ENCODE data around the gene OAS3. TPM values are rescaled to one million over a fixed set of nuclear protein-coding genes. Genes with fewer than 3 reads are reported as not detected.
A peak's percentile ranks its signal among the peaks of the same experiment; 100 is the strongest.

The OAS3 gene
- total RNA-seq (2021) (36.9 and 42.6 TPM in 2 replicates), Bru-seq, nascent RNA (percentile 65 among the genes with signal in this experiment), BruChase-seq, experiment 1, labeled RNA remaining after a 2-hour chase (percentile 63 among the genes with signal in this experiment), BruChase-seq, experiment 2, labeled RNA remaining after a 6-hour chase (percentile 79 among the genes with signal in this experiment)
- long read RNA-seq, full-length matches to known transcripts, result 22 of 88 reads
- long read RNA-seq, partial matches to known transcripts, result 62 of 88 reads
- long read RNA-seq, other reads (novel, unspliced or antisense), result 4 of 88 reads

- BruUV-seq (replicated peaks), result no TSS peak
- CTCF ChIA-PET, result interaction anchor here (0.7 kb wide), 1 partner anchor 54 kb away, joined by 7 read pairs; no protein-coding TSS in a partner anchor
- H3K27ac ChIP-seq (ENCODE audit: low read depth, low read length, poor library complexity, severe bottlenecking), result peak within 1 kb of the TSS; percentile 75
Measured at GRCh38 chr12:112937741-112938719, at the start of gene OAS3. Gene OAS3 (plus strand): TSS chr12:112938474. CDS start chr12:112938531, 57 bp downstream.

GRCh38 chr12:112891093-112892024 lies 46.9 kb upstream of the OAS3 start:
- intact Hi-C loops (cut with micrococcal nuclease; ENCODE audit: unreplicated experiment), result no loop called here
- DNase-seq (ENCODE audit: low spot score), result peak; percentile 28
- peaks cover 9% of the 10 kb centered on the region for H3K4me1 ChIP-seq (ENCODE audit: insufficient read depth, low read length, poor library complexity, severe bottlenecking)
- TF ChIP-seq CTCF (conservative IDR thresholded peaks at IDR 0.05; ENCODE audit: low read depth, low read length), result no peak
- TF ChIP-seq EZH2 (IDR thresholded peaks at IDR 0.05; ENCODE audit: borderline replicate concordance, low read depth, low read length, poor library complexity, severe bottlenecking), result no peak
- ChIA-PET CTCF (interaction anchor here (0.7 kb wide), 1 partner anchor 316 kb away, joined by 3 read pairs; no protein-coding TSS in a partner anchor), POLR2A (ENCODE audit: low non-redundant PET) (no interaction called here)
- peak overlapping the region; percentile 22 for H3K27ac ChIP-seq (ENCODE audit: low read depth, low read length, poor library complexity, severe bottlenecking)
- H3K4me3 ChIP-seq (ENCODE audit: low read depth, low read length, poor library complexity, severe bottlenecking), result no peak overlapping the region
- no peaks in the 10 kb centered on the region for H3K9me3 ChIP-seq (ENCODE audit: low read depth, low read length, poor library complexity, severe bottlenecking)
- no peaks in the 10 kb centered on the region for H3K36me3 ChIP-seq (ENCODE audit: insufficient read depth, low read length, poor library complexity, severe bottlenecking)
- H3K27me3 ChIP-seq (replicated peaks; ENCODE audit: insufficient read depth, low read depth, low read length, poor library complexity), result no peaks in the 10 kb centered on the region
- no TSS peak for BruUV-seq (replicated peaks)

More at GRCh38 chr12:112937741-112938719, at the start of gene OAS3:
- intact Hi-C loops (cut with micrococcal nuclease; ENCODE audit: unreplicated experiment), result no loop called here
- Histone ChIP-seq H3K9me3 (ENCODE audit: low read depth, low read length, poor library complexity, severe bottlenecking) (no peaks in the 10 kb centered on the region), H3K36me3 (ENCODE audit: insufficient read depth, low read length, poor library complexity, severe bottlenecking) (peaks cover 5% of the 10 kb centered on the region), H3K27me3 (replicated peaks; ENCODE audit: insufficient read depth, low read depth, low read length, poor library complexity) (no peaks in the 10 kb centered on the region), H3K4me1 (ENCODE audit: insufficient read depth, low read length, poor library complexity, severe bottlenecking) (peaks cover 13% of the 10 kb centered on the region), H3K4me3 (ENCODE audit: low read depth, low read length, poor library complexity, severe bottlenecking) (peak within 1 kb of the TSS; percentile 68)
- POLR2A ChIA-PET (ENCODE audit: low non-redundant PET), result interaction anchor here (0.6 kb wide), 2 partner anchors 120 to 148 kb away, joined by 3 to 4 read pairs; no protein-coding TSS in a partner anchor
- TF ChIP-seq CTCF (conservative IDR thresholded peaks at IDR 0.05; ENCODE audit: low read depth, low read length) (no peak), EZH2 (IDR thresholded peaks at IDR 0.05; ENCODE audit: borderline replicate concordance, low read depth, low read length, poor library complexity, severe bottlenecking) (no peak)
- peak; percentile 85 for DNase-seq (ENCODE audit: low spot score)

GRCh38 chr12:112892856-112893255 lies 45.4 kb upstream of the OAS3 start:
- Histone ChIP-seq H3K9me3 (ENCODE audit: low read depth, low read length, poor library complexity, severe bottlenecking) (no peaks in the 10 kb centered on the region), H3K4me3 (ENCODE audit: low read depth, low read length, poor library complexity, severe bottlenecking) (no peak overlapping the region), H3K27ac (ENCODE audit: low read depth, low read length, poor library complexity, severe bottlenecking) (no peak overlapping the region), H3K27me3 (replicated peaks; ENCODE audit: insufficient read depth, low read depth, low read length, poor library complexity) (no peaks in the 10 kb centered on the region), H3K36me3 (ENCODE audit: insufficient read depth, low read length, poor library complexity, severe bottlenecking) (no peaks in the 10 kb centered on the region), H3K4me1 (ENCODE audit: insufficient read depth, low read length, poor library complexity, severe bottlenecking) (peaks cover 9% of the 10 kb centered on the region)
- no peak for DNase-seq (ENCODE audit: low spot score)
- ChIA-PET POLR2A (ENCODE audit: low non-redundant PET) (no interaction called here), CTCF (no interaction called here)
- intact Hi-C loops (cut with micrococcal nuclease; ENCODE audit: unreplicated experiment), result no loop called here
- no TSS peak for BruUV-seq (replicated peaks)
- TF ChIP-seq EZH2 (IDR thresholded peaks at IDR 0.05; ENCODE audit: borderline replicate concordance, low read depth, low read length, poor library complexity, severe bottlenecking), result no peak
- TF ChIP-seq CTCF (conservative IDR thresholded peaks at IDR 0.05; ENCODE audit: low read depth, low read length), result no peak
